Measurements from ENCODE around the gene POLD1.

The POLD1 gene

DNA sequence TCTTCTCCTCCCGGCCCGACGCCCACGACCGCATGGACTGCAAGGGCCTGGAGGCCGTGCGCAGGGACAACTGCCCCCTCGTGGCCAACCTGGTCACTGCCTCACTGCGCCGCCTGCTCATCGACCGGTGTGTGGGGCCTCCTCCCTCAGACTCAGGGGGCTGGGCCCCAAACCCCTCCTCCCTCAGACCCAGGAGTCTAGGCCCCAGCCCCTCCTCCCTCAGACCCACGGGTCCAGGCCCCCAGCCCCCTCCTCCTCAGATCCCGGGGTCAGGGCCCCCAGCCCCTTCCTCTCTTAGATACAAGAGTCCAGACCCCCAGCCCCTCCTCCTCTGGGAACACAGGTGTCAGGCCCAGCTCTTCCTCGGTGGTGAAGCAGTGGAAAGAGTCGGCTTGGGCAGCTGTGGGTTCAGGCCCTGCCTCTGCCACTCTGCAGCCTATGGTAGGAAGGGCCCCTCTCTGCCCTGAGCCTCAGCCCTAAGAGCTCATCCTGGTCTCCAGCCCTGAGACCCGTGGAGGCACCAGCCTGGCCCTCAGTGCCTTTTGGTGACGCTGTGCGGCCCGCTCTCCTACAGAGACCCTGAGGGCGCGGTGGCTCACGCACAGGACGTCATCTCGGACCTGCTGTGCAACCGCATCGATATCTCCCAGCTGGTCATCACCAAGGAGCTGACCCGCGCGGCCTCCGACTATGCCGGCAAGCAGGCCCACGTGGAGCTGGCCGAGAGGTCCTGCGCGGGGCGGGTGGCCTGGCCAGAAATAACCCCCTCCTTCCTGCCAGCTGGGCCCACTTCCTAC lies 30.9 kb downstream of the POLD1 start:
- TF ChIP-seq, protein P1, sequence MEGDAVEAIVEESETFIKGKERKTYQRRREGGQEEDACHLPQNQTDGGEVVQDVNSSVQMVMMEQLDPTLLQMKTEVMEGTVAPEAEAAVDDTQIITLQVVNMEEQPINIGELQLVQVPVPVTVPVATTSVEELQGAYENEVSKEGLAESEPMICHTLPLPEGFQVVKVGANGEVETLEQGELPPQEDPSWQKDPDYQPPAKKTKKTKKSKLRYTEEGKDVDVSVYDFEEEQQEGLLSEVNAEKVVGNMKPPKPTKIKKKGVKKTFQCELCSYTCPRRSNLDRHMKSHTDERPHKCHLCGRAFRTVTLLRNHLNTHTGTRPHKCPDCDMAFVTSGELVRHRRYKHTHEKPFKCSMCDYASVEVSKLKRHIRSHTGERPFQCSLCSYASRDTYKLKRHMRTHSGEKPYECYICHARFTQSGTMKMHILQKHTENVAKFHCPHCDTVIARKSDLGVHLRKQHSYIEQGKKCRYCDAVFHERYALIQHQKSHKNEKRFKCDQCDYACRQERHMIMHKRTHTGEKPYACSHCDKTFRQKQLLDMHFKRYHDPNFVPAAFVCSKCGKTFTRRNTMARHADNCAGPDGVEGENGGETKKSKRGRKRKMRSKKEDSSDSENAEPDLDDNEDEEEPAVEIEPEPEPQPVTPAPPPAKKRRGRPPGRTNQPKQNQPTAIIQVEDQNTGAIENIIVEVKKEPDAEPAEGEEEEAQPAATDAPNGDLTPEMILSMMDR (IDR thresholded peaks at IDR 0.05; ENCODE audit: insufficient read depth, low read length), result peak; percentile 86
- TF ChIP-seq GABPA (IDR thresholded peaks at IDR 0.05; ENCODE audit: low read depth), result no peak
- TF ChIP-seq, protein P2, sequence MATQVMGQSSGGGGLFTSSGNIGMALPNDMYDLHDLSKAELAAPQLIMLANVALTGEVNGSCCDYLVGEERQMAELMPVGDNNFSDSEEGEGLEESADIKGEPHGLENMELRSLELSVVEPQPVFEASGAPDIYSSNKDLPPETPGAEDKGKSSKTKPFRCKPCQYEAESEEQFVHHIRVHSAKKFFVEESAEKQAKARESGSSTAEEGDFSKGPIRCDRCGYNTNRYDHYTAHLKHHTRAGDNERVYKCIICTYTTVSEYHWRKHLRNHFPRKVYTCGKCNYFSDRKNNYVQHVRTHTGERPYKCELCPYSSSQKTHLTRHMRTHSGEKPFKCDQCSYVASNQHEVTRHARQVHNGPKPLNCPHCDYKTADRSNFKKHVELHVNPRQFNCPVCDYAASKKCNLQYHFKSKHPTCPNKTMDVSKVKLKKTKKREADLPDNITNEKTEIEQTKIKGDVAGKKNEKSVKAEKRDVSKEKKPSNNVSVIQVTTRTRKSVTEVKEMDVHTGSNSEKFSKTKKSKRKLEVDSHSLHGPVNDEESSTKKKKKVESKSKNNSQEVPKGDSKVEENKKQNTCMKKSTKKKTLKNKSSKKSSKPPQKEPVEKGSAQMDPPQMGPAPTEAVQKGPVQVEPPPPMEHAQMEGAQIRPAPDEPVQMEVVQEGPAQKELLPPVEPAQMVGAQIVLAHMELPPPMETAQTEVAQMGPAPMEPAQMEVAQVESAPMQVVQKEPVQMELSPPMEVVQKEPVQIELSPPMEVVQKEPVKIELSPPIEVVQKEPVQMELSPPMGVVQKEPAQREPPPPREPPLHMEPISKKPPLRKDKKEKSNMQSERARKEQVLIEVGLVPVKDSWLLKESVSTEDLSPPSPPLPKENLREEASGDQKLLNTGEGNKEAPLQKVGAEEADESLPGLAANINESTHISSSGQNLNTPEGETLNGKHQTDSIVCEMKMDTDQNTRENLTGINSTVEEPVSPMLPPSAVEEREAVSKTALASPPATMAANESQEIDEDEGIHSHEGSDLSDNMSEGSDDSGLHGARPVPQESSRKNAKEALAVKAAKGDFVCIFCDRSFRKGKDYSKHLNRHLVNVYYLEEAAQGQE (IDR thresholded peaks at IDR 0.05; ENCODE audit: insufficient replicate concordance, low read depth), result no peak
- no peak overlapping the region for H3K4me3 ChIP-seq (replicated peaks; ENCODE audit: insufficient read depth, low read length)
- H3K27me3 ChIP-seq (ENCODE audit: insufficient read depth, poor library complexity, severe bottlenecking), result no peaks in the 10 kb centered on the region
- DNase-seq (ENCODE audit: low read depth in 1 of 2, low spot score in 1 of 2), result peak; percentile 66 to 78
- H3K27ac ChIP-seq (replicated peaks), result peak overlapping the region; percentile 47

DNA sequence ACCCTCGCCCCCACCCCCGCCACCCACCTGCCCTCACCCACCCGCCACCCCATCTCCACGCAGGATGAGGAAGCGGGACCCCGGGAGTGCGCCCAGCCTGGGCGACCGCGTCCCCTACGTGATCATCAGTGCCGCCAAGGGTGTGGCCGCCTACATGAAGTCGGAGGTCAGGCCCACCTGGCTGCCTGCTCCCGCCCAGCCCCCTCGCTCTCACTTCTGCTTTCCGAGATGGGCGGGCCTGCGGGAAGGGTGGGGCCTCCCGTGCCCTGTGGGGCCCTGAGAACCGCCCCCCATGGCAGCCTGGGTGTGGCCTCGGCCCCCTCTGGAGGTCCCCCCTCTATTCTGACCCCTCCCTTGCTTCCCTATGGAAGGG lies 31.5 kb downstream of the POLD1 start:
- TF ChIP-seq, protein P1 (IDR thresholded peaks at IDR 0.05; ENCODE audit: insufficient read depth, low read length), result no peak
- TF ChIP-seq SPI1 (IDR thresholded peaks at IDR 0.05; ENCODE audit: borderline replicate concordance, low read depth), result peak; percentile 92
- peak; percentile 73 to 81 for DNase-seq (ENCODE audit: low read depth in 1 of 2, low spot score in 1 of 2)
- H3K27ac ChIP-seq (replicated peaks), result peak overlapping the region; percentile 14; the same call in 1 of the 2 replicates
- no peaks in the 10 kb centered on the region for H3K27me3 ChIP-seq (ENCODE audit: insufficient read depth, poor library complexity, severe bottlenecking)
- no peak overlapping the region for H3K4me3 ChIP-seq (replicated peaks; ENCODE audit: insufficient read depth, low read length)

DNA sequence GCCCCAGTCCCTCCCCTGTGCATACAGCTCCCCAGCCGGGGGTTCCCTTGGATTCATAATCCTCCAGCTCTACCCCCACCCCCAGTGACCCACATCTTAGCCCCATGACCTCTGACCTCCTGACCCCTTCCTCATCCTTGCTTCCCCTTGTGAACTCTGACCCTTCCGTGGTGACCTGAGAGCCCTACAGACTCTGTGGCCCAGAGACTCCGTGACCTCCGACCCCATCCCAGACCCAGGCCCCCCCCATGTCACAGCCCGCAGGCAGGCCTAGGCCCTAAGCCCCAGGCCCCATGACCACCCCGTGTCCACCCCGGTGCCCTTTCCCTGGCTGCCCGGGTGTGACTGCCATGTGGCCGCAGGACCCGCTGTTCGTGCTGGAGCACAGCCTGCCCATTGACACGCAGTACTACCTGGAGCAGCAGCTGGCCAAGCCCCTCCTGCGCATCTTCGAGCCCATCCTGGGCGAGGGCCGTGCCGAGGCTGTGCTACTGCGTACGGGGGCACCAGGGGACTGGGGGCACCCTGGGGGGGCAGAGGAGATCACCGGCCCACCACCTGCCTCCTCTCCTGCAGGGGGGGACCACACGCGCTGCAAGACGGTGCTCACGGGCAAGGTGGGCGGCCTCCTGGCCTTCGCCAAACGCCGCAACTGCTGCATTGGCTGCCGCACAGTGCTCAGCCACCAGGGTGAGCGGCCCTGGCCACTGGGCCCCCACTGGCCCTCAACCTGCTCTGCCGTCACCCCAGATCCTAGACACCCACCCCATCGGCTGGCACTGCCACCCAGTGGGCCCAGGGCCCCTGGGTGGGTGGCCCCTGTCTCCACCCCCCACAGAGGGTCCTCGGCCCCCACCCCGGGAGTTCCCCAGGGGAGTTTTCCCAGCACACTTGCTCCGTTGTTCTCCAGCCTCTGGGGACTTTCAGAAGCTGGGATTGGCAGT lies 32.2 kb downstream of the POLD1 start:
- H3K27ac ChIP-seq (replicated peaks), result peak overlapping the region; percentile 14; the same call in 1 of the 2 replicates
- H3K4me3 ChIP-seq (replicated peaks; ENCODE audit: insufficient read depth, low read length), result no peak overlapping the region
- no peaks in the 10 kb centered on the region for H3K27me3 ChIP-seq (ENCODE audit: insufficient read depth, poor library complexity, severe bottlenecking)
- TF ChIP-seq, protein P1 (IDR thresholded peaks at IDR 0.05; ENCODE audit: insufficient read depth, low read length), result no peak
- TF ChIP-seq, protein P2 (IDR thresholded peaks at IDR 0.05; ENCODE audit: insufficient replicate concordance, low read depth), result no peak
- TF ChIP-seq POLR2AphosphoS5 (IDR thresholded peaks at IDR 0.05; ENCODE audit: low read depth), result peak; percentile 11; the same call in 1 of the 2 replicates
- DNase-seq (ENCODE audit: low read depth in 1 of 2, low spot score in 1 of 2), result no peak

Data from HL-60 (cell line).